Mesenteric fat pad (tissue), 1 donor: Measurements from ENCODE around the gene MIA. TPM values are rescaled to one million over a fixed set of nuclear protein-coding genes. Genes with fewer than 3 reads are reported as not detected.
"Not testable (repeated sequence)": the region's sequence is repeated elsewhere in the genome, so short reads cannot be mapped to it uniquely, and the experiment has no call there.

Experiments used
- DNase-seq: peaks from one replicate; pipeline ENCODE4 v3.0.0-alpha.2; 2020; ENCODE audit warnings: low spot score
- total RNA-seq: library from RNA; stranded (reverse); fragmentation: NEBNext Ultra II Directional; extraction: Animal tissue kit (Norgen Biotek cat#: 25700); gene quantifications from one replicate; pipeline ENCODE4 v1.2.1, GENCODE V29; 2021
- donor health status: DM: yes; HTN: yes; CAD: no.

MIA gene
- total RNA-seq, 1 donor from 2014 or later, result not detected

DNA sequence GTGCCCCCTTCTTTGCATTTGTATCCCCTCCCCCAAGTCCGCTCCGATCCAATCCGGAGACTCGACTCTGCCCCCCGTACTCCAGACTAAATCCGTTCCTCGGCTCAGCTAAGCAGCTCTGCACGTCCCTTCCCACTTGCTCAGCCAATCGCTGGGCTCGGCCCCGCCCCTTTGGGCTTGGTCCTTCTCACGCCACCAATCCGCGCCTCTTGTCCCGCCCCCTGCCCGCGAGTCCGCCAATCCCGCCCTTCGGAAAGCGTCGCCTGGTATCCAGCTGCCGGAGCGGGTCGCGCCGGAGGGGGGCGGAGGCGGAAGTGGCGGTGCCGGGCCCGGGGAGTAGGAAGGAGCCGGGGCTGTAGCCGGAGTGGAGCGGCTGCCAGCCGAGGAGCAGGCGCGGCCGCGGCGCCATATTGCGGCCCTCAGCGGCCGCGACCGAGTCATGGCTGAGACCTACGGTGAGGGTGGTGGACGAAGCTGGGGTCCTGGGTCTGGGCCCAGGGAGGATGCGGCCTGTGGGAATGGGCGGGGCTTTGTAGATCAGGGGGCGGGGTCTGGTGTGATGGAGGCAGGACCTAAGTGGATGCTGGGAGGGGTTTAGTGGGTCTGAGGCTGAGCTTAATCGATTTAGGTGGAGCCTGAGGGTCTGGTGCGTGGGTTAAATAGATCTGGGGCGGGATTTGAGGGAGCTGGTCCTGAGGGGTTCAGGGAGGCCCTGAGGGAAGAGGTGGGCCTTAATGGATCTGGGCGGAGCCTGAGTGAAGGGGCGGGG, 2.8 kb downstream of the MIA start, which contains the start of gene RAB4B:
TSS of gene RAB4B (plus strand) at position 311 of the 769 bp plus-strand sequence. CDS start at position 440, 129 bp downstream.
- peak; percentile 100 for DNase-seq

DNA sequence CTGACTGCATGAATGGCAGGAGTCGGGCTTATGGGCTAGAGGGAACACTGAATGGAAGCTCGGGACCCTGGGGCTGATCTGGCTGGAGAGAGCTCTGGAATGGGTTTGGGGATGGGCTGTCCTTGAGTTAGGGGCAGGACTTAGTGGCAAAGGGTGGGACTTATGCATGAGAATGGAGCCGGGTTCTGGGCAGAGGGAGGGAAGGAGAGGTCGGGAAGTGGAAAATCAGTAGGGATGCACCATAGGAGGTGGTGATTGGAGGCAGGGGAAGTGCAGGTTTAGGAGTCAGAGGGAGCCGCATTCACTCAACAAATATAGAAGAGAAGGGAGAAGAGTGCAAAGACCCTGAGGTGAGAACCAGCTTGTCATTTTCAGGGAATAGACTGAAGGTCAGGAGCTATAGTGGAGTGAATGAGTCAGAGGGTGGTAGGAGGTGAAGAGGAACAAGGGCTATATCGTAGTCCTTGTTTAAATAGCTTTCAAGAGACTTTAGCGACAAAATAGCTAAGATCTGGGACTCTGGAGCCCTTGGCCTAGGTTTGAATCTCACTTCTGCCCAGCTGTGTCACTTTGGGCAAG, 3.5 kb downstream of the MIA start:
- no peak for DNase-seq

DNA sequence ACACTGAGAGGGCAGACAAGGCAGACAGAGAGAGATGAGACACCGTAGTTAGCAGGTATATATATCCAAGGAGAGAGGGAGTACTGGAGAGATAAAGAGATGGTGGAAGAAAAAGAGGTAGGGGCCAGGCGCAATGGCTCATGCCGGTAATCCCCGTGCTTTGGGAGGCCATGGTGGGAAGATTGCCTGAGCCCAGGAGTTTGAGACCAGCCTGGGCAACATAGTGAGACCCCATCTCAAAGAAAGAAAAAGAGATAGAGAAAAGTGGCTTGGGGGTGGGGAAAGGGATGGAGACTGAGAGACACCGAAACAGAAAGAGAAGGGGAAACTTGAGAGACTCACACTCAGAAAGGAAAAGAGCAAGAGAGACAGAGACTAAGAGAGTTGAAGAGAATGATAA, 5.3 kb downstream of the MIA start:
- DNase-seq, result no peak

DNA sequence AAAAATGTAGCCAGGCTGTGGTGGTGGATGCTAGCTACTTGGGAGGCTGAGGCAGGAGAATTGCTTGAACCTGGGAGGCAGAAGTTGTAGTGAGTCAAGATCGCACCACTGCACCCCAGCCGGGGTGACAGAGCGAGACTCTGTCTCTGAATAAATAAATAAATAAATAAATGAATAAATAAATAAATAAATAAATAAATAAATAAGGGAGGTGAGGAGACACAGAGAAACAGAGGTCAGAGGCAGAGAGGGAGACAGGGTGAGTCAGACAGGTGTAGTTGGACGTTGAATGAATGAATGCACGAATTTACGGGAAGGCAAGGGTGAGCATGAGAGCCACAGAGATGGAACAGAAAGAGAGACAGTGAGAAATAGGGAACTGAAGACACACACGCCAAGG, 5.8 kb downstream of the MIA start:
- DNase-seq, result no peak

DNA sequence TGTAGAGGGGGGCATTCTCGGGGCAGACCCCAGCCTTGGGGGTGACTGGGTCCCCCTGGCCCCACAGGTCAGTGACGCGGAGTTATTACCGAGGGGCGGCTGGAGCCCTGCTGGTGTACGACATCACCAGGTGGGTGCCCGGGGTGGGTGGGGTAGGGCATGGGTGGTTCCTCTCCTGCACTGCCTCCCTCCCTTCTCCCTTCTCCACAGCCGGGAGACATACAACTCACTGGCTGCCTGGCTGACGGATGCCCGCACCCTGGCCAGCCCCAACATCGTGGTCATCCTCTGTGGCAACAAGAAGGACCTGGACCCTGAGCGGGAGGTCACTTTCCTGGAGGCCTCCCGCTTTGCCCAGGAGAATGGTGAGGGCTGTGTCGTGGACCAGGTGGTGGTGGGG, 8.4 kb downstream of the MIA start:
- DNase-seq, result no peak

DNA sequence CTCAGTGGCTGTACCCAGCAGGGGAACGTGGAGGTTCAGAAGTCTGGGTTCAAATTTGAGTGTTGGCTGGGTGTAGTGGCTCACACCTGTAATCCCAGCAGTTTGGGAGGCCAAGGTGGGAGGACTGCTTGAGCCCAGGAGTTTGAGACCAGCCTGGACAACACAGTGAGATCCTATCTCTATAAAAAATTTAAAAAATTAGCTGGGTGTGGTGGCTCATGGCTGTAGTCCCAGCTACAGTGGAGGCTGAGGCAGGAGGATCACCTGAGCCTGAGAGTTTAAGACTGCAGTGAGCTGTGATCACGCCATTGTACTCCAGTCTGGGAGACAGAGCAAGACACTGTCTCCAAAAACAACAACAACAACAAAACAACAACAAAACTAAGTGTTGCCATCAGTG, 8.8 kb downstream of the MIA start:
- not testable (repeated sequence) for DNase-seq

DNA sequence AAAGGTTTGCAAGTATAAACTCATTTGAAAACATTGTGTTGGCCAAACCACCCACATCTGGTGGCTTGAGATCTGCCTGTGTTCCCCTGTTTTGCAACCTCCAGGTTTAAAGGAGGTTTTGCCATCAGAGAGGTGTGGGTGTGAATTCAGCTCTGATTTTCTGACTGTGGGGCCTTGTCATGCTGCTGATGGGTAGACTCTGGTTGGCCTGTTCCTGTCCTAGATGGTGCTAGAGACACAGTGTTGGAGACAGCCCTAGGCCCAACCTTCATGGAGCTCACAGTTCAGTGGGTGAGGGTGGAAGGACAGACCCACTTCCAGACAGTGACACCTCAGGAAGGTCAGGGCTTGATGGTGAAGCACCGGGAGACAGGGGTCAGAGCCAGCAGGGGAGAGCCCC, 10.2 kb downstream of the MIA start:
- no peak for DNase-seq

DNA sequence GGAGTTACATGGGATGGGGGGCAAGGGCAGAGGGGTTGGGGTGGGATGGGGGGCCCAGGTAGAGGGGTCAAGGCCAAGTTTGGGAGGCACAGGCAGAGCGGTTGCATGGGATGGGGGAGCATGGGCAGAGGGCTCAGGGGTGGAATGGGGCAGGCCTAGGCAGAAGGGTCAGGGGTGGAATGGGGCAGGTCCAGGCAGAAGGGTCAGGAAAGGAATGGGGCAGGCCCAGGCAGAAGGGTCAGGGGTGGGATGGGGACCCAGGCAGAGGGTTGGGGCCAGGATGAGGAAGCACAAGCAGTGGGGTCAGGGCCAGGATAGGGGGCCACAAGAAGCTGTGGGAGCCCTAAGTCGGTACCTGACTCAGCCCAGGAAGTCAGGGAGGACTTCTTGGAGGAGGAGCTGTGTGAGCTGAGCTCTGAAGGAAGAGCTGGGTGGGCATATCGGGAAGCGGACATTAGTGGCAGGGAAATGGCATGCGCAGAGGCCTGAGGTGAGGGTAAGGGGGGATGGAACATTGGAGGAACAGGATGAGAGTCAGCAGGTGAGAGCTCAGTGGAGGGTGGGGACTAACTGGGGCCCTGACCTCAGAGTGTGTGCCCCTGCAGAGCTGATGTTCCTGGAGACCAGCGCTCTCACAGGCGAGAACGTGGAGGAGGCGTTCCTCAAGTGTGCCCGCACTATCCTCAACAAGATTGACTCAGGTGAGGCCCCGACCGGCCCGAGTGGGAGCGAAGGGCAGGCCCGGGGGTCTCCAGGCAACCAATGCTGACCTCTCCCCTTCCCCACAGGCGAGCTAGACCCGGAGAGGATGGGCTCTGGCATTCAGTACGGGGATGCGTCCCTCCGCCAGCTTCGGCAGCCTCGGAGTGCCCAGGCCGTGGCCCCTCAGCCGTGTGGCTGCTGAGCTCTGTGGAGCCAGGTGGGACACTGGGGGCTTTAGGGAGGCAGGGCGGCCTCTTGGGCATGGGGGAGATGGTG, 11.0 kb downstream of the MIA start:
- DNase-seq, result no peak

DNA sequence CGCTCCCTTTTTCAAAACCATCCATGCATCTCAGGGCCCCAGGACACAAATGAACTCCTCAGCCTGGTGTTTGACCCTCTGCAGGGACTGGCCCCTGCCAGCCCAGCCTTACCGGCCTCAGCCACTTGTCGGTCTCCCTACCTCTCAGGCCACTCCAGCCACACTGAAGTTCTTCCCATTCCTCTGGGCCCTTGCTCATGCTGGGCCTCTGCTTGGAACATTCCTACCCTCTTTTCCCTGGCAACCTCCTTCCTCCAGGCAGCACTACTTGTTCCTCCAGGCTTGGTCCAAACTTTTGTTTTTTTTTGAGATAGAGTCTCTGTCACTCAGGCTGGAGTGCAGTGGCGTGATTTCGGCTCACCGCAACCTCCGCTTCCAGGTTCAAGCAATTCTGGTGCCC, 16.0 kb downstream of the MIA start:
- DNase-seq, result no peak

DNA sequence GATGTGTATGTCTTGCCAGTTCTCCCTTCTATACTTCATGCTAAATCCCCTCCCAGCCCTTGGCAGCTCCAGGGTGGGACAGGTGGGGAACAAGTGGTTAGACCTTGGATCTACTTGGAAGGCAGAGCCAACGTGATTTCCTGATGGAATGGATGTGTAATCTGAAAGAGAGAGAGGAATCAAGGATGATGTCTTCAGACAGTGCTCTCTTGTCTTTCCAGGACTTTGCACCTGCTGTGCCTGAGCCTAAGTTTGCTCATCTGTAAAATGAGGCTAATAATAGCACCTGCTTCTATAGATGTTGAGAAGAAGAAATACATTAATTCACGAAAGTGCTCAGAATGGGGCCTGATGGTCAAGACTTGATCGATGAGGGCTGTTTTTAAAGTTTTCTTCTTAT, 16.7 kb downstream of the MIA start:
- DNase-seq, result no peak

DNA sequence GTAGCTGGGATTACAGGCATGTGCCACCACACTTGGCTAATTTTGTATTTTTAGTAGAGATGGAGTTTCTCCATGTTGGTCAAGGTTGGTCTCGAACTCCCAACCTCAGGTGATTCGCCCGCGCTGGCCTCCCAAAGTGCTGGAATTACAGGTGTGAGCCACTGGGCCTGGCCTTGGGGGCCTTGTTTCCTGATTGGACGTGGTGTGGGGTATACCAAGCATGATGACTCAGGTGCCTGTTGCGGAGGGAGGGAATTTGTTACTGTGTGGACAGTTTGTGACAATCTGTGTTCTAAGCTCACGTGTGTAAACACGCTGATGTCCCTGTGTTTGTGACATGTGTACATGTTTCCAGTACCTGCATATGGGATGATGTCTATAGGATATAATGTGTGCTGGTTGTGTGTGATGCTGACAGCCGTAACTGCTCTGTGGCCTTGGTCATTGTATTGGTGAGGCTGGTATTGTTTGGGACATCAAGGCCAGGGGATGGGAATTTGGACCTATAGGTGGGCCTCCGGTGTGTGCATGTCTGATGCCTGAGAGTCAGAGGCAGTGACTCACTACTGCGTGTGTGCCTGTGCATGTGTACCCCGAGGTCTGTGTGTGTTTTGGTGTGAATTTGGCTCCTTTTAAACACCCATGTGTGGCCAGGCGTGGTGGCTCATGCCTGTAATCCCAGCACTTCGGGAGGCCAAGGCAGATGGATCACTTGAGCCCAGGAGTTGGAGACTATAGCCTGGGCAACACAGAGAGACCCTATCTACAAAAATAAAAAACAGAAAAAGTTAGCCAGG, 22.0 kb downstream of the MIA start:
- DNase-seq, result no peak

DNA sequence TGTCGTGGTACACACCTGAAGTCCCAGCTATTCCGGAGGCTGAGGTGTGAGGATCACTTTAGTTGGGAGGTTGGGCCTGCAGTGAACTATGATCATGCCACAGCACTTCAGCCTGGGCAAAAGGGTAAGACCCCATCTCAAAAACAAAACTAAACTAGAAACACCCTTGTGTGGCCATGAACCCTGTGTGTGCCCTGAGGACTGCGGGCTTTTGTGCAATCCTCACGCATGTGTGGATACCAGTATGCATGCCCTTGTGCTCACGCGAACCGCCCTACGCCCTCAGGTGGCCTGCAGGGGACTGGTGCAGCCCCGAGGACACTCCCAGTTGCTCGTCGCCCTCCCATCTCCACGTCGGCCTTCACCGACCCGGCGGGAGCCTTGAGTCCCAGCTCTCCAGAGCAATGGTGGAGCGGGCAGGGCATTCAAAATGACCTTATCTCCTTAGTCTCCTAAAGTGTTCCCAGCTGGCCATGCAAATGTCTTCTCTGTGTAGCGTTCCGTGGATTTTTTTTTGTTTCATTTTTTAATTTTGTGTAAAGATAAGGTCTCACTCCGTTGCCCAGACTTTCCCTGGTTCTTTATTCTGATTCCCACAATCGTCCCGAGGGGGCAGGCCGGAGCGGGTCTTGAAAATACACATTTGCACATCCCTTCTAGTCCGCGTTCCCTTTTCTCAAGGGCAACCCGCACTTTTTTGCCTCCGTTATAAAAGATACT, 22.8 kb downstream of the MIA start:
- no peak for DNase-seq

DNA sequence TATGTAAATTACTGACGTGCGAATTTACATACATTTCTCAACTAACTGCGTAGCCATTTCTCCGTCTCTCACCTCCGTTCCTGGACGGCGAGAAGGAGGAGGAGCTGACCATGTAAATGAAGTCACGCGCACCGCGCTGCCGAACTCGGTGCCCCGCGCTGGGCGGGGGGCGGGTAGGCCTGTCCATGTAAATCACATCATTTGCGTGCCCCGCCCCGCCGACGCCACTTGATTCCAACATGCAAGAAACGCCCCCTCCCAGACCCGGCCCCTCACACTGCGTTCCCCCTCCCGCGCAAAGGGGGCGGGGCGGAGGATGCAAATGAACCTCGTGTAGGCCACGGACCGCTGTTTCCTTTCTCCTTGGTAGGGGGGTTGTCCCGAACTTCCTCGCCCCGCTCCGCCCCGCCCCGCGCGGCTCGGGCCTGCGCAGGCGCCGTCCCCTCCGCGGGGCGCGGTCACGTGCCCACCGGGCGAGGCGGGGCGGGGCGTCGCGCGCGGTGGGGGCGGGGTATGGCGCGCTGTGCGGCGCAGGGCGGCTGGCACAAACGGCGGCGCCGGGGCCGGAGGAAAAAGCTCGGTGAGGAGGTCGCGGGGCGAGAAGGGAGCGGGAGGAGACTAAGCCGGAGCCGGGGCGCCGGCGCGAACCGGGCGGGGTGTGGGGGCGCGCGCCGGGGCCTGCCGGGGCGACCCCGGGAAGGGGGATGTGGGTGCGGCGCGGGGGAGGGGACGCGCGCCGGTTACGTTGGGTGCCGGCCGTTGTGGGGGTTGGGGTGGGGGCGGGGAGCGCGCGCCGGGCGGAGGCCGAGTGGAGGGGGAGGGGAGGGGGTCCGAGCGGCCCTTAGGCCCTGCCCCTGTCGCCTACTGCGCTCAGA, 23.6 kb downstream of the MIA start, which contains the start of gene EGLN2:
TSS of gene EGLN2 (plus strand) at position 509 of the 875 bp plus-strand sequence. CDS start 1,382 bp downstream, outside the sequence.
- DNase-seq, result peak; percentile 100

DNA sequence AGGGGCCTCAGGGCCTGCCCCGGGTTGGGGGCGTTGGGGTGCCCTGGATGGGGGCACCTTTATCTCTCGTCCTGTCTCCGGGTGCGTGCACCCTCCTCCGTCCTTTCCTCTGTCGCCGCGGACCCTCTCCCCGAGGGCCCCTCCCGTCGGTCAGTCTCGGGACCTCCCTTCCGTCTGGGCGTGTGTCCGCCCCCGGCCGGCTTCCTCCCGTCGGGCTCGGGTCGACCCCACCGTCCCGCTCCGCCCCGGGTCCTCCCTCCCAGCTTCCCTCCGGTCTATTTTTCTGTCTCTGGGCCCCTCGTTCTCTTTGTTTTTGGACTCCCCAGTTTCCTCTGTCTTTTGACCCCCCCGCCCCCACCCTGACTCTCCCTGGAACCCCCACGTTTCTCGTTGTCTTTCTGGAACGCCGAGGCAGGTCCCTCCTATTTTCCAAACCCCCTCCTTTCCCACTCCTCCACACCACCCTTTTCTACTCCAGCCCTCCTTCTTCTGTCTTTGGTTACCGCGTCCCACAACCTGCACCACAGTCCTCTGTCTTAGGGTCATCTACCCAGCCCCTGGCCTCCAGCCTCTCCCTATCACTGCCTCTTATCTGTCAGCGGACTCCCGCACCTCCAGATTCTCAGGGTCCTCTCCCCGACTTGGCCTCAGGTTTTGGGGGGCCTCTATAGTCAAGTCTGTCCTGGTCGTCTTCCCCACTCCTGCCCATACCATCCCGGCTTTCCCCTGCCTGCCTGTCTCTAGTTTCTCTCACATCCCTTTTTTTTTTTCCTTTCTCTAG, 24.4 kb downstream of the MIA start:
- DNase-seq, result no peak

DNA sequence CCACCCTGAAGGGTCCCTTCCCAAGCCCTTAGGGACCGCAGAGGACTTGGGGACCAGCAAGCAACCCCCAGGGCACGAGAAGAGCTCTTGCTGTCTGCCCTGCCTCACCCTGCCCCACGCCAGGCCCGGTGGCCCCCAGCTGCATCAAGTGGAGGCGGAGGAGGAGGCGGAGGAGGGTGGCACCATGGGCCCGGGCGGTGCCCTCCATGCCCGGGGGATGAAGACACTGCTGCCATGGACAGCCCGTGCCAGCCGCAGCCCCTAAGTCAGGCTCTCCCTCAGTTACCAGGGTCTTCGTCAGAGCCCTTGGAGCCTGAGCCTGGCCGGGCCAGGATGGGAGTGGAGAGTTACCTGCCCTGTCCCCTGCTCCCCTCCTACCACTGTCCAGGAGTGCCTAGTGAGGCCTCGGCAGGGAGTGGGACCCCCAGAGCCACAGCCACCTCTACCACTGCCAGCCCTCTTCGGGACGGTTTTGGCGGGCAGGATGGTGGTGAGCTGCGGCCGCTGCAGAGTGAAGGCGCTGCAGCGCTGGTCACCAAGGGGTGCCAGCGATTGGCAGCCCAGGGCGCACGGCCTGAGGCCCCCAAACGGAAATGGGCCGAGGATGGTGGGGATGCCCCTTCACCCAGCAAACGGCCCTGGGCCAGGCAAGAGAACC, 25.1 kb downstream of the MIA start:
- no peak for DNase-seq

DNA sequence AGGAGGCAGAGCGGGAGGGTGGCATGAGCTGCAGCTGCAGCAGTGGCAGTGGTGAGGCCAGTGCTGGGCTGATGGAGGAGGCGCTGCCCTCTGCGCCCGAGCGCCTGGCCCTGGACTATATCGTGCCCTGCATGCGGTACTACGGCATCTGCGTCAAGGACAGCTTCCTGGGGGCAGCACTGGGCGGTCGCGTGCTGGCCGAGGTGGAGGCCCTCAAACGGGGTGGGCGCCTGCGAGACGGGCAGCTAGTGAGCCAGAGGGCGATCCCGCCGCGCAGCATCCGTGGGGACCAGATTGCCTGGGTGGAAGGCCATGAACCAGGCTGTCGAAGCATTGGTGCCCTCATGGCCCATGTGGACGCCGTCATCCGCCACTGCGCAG, 25.7 kb downstream of the MIA start:
- no peak for DNase-seq

DNA sequence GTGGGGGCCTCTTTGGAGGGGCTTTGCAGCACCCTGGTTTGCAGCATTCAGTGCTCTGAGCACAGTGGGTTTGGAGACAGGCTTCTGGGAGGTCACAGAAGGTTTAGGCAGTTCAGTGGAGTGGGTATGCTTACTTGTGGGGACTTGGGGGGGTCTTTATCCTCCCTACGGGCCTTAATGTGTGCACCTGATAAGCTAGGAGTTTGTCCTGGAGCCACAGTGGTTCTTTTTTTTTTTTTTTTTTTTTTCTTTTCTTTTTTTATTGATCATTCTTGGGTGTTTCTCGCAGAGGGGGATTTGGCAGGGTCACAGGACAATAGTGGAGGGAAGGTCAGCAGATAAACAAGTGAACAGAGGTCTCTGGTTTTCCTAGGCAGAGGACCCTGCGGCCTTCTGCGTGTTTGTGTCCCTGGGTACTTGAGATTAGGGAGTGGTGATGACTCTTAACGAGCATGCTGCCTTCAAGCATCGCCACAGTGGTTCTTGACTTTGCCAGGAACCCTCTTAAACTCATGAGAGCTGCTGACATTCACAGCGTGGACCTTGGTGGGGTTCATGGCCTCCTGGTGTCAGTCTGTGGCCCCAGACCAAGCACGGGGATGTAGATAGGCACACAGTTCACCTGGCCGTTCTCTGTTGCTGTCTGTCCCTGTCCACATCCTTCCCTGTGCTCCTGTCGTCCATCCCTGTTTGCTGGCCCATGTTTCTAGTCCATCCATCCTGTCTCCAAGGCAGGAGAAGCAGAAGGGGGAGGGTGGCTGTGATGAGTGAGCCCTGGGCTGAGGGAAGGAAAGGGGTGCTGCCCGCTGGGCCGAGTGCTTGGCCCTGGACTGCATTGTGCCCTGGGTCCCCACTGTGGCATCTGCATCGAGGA, 26.3 kb downstream of the MIA start:
- no peak for DNase-seq
